Thyroid gland (tissue), 4 donors: Measurements from ENCODE around the gene CCDC7.

Experiments
- POLR2A ChIP-seq, 2 donors: fragments of 450-650 bp; IDR thresholded peaks; one replicate each; pipeline ENCODE4 v1.6.1; 2017; ENCODE audit warnings: antibody characterized with exemption in 2 of 2, mild to moderate bottlenecking in 2 of 2, moderate library complexity in 1 of 2
- TF ChIP-seq, protein P1 (sequence below), 6 experiments: fragments of 200-600 bp in 3 of 6; fragments of 450-650 bp in 3 of 6; sonication (generic) in 3 of 6; IDR thresholded peaks; one replicate each; pipeline ENCODE4 v1.5.1; 2016 to 2019; ENCODE audit warnings: antibody characterized with exemption in 6 of 6, mild to moderate bottlenecking in 2 of 6, inconsistent platforms in 1 of 6, moderate library complexity in 1 of 6

GRCh38 chr10:32893434-32893833 lies 447.5 kb downstream of the CCDC7 start:
- no peak for TF ChIP-seq POLR2A (IDR thresholded peaks at IDR 0.05)
- TF ChIP-seq, protein P1, sequence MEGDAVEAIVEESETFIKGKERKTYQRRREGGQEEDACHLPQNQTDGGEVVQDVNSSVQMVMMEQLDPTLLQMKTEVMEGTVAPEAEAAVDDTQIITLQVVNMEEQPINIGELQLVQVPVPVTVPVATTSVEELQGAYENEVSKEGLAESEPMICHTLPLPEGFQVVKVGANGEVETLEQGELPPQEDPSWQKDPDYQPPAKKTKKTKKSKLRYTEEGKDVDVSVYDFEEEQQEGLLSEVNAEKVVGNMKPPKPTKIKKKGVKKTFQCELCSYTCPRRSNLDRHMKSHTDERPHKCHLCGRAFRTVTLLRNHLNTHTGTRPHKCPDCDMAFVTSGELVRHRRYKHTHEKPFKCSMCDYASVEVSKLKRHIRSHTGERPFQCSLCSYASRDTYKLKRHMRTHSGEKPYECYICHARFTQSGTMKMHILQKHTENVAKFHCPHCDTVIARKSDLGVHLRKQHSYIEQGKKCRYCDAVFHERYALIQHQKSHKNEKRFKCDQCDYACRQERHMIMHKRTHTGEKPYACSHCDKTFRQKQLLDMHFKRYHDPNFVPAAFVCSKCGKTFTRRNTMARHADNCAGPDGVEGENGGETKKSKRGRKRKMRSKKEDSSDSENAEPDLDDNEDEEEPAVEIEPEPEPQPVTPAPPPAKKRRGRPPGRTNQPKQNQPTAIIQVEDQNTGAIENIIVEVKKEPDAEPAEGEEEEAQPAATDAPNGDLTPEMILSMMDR (IDR thresholded peaks at IDR 0.05) = no peak
